Pancreas (tissue), 10 donors: Measurements from ENCODE around the gene ZNF423. TPM values are rescaled to one million over a fixed set of nuclear protein-coding genes. Genes with fewer than 3 reads are reported as not detected.

Experiments used
- ATAC-seq, 4 donors: fragments of 200-7000 bp; cut with Tn5 transposase; one replicate each; pipeline versions ENCODE4 v1.8.0 to v1.9.1; 2020; ENCODE audit warnings: mild to moderate bottlenecking in 4 of 4, moderate library complexity in 4 of 4
- DNase-seq, 6 donors: peaks; one replicate each; pipeline ENCODE4 v3.0.0-alpha.2; 2020
- FAIRE-seq: peaks from 2 replicates; lab custom pipeline; 2012; peaks lifted over from hg19 to GRCh38; lab: Jason Lieb, UNC
- H3K27ac ChIP-seq, 4 donors: fragments of 200-600 bp; sonication (generic); 1 replicate in 3 of 4; 2 replicates in 1 of 4; pipeline versions ENCODE4 v1.5.0 to v1.8.0; 2020
- H3K27me3 ChIP-seq, 4 donors: fragments of 200-600 bp; one replicate each; pipeline ENCODE4 v1.8.0; 2021
- H3K36me3 ChIP-seq, 3 donors: fragments of 200-600 bp; sonication (generic) in 1 of 3; one replicate each; pipeline versions ENCODE4 v1.5.0 to v1.8.0; 2020 to 2021
- H3K4me1 ChIP-seq, 3 donors: fragments of 200-600 bp; one replicate each; pipeline ENCODE4 v1.8.0; 2021
- H3K4me3 ChIP-seq, 4 donors: fragments of 200-600 bp; sonication (generic) in 2 of 4; one replicate each; pipeline versions ENCODE4 v1.5.0 to v1.8.0; 2020 to 2021
- H3K9me3 ChIP-seq, 4 donors: fragments of 200-600 bp; one replicate each; pipeline ENCODE4 v1.8.0; 2021
- CTCF ChIP-seq, 4 donors: fragments of 200-600 bp; sonication (generic) in 3 of 4; IDR thresholded peaks; one replicate each; pipeline versions ENCODE4 v1.5.0 to v1.8.0; 2021; ENCODE audit warnings: antibody characterized with exemption in 4 of 4
- WGBS, 2 donors: extraction: QIAGEN DNeasy Blood & Tissue Kit; methylation state at CpG; one replicate each; pipeline ENCODE4 v1.1.7; 2013; 5-methylcytosine and 5-hydroxymethylcytosine counted together
- intact Hi-C, 3 donors: fragments of 100-400 bp; cut with DNase I; formaldehyde crosslinking; loops; one replicate each; pipeline versions ENCODE4 v1.11.1 to v1.14.2; 2022
- polyA plus RNA-seq, 2 donors: library from polyadenylated mRNA; stranded (reverse); fragments of 200-250 nt; gene quantifications; one replicate each; pipeline ENCODE4 v1.2.3, GENCODE V29; 2013
- total RNA-seq, 6 donors: library from RNA; stranded (reverse); fragmentation: NEBNext Ultra II Directional in 4 of 6; extraction: Animal tissue kit (Norgen Biotek cat#: 25700) in 4 of 6; gene quantifications; one replicate each; pipeline versions ENCODE4 v1.2.1 to v1.2.4, GENCODE V29; 2021 to 2023
- donor health status: healthy with polysubstance abuse.
- donor health status: DM: no; HTN: no; CAD: no; lungs with moderate emphysema.
- donor health status: DM: no; HTN: no; CAD: no.
- donor health status: control.
- donor health status: control.
- donor health status: Bipolar disorder and iron deficiency.
- donor health status: DM: yes; HTN: yes; CAD: no.
- donor health status: DM: no; HTN: no; CAD: no.
- donor health status: DM: no; HTN: no; CAD: no.
- donor health status: DM: yes; HTN: yes; CAD: no.

Gene ZNF423
- total and polyA plus RNA-seq, 8 donors, result 0.61 to 5.1 (median 3.0) TPM

- ATAC-seq (no peak), DNase-seq (no peak), FAIRE-seq (no peak)
- WGBS, 2 donors, result 90 to 93% methylated on average over 3 of the region's 3 CpGs
- Histone ChIP-seq H3K4me1 (no peaks in the 10 kb centered on the region), H3K9me3 (no peaks in the 10 kb centered on the region), H3K36me3 (no peaks in the 10 kb centered on the region), H3K27ac (no peak overlapping the region), H3K4me3 (no peak overlapping the region), H3K27me3 (no peaks in the 10 kb centered on the region)
- intact Hi-C loops, result no loop called here
- TF ChIP-seq CTCF (IDR thresholded peaks at IDR 0.05), result no peak
Observed at GRCh38 chr16:49628148-49628547, 227.8 kb downstream of the ZNF423 start.

GRCh38 chr16:49625311-49626065 lies 230.4 kb downstream of the ZNF423 start:
- Histone ChIP-seq H3K4me1 (peaks cover under 1 to 3% (median 2%) of the 10 kb centered on the region in 3 donors), H3K9me3 (no peaks in the 10 kb centered on the region), H3K27me3 (no peaks in the 10 kb centered on the region), H3K36me3 (no peaks in the 10 kb centered on the region), H3K4me3 (no peak overlapping the region), H3K27ac (no peak overlapping the region)
- WGBS, 2 donors, result 71 to 76% methylated on average over 3 of the region's 3 CpGs
- no peak for TF ChIP-seq CTCF (IDR thresholded peaks at IDR 0.05)
- ATAC-seq (no peak), FAIRE-seq (no peak), DNase-seq (no peak)
- intact Hi-C loops, result no loop called here

DNA sequence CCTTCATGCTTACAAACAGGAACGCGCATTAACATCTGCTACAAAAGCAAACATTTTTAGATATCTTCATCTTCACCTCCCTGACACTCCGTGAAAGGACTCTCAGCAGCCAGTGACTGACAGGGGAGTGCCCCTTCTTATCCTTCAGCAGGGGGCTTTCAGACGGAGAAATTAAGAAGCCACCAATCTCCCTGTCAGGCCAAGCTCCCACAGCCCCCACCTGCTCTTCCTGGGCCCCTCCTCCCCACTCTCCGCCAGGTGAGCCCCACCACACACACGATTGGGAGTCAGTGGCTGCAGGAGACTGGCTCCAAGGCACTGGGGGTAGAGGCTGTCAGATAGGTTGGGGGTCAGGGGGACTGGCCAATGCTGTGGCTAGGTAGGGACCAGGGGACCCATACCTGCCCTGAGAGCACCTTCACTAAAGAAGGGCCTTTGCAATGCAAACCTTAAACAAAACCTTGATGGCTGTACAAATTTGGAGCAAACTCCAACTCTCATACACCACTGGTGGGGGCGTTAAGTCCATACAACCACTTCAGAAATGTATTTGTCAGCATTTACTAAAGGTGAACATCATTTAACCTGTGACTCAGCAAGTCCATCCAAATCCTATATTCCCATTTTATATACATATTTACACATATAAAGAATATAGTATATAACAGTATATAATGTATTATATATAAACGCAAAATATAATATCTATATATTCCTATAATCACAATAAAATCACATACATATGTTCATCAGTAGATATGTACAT lies 232.2 kb downstream of the ZNF423 start:
- DNase-seq (peak in 1 of 6 donors; percentile 20), FAIRE-seq (no peak), ATAC-seq (no peak)
- no peak for TF ChIP-seq CTCF (IDR thresholded peaks at IDR 0.05)
- Histone ChIP-seq H3K4me3 (no peak overlapping the region), H3K27ac (no peak overlapping the region), H3K9me3 (no peaks in the 10 kb centered on the region), H3K4me1 (peaks cover 4 to 12% (median 7%) of the 10 kb centered on the region in 3 donors), H3K27me3 (no peaks in the 10 kb centered on the region), H3K36me3 (no peaks in the 10 kb centered on the region)
- intact Hi-C loops, result no loop called here
- WGBS, 2 donors, result 74 to 76% methylated on average over 8 of the region's 8 CpGs

- Histone ChIP-seq H3K4me1 (peaks cover 4 to 12% (median 7%) of the 10 kb centered on the region in 3 donors), H3K27ac (no peak overlapping the region), H3K27me3 (no peaks in the 10 kb centered on the region), H3K9me3 (no peaks in the 10 kb centered on the region), H3K36me3 (no peaks in the 10 kb centered on the region), H3K4me3 (no peak overlapping the region)
- intact Hi-C loops, result no loop called here
- ATAC-seq, result no peak
- DNase-seq, result peak in 1 of 6 donors; percentile 41
- no peak for TF ChIP-seq CTCF (IDR thresholded peaks at IDR 0.05)
- FAIRE-seq, result no peak
- WGBS, 2 donors, result 91 to 94% methylated on average over 12 to 17 of the region's 17 CpGs
Observed at GRCh38 chr16:49622421-49623402, 233.2 kb downstream of the ZNF423 start.
